Stimulated activated CD4-positive, alpha-beta T cell treated with anti-CD3 and anti-CD28 coated beads, Interleukin-12 subunit alpha, Interleukin-12 subunit beta, amount 100 ng/mL, for 24 hours (primary cell): Measurements from ENCODE around the gene DDX53.

Source experiments
- DNase-seq, 2 experiments: peaks; one replicate each; pipeline ENCODE4 v3.0.0-alpha.2; 2020; ENCODE audit warnings: low read depth in 2 of 2

The DDX53 gene

GRCh38 chrX:22999696-23000223, at the start of gene DDX53:
TSS of gene DDX53 (plus strand) at chrX:22999960. CDS start at chrX:23000058, 98 bp downstream.
- no peak for DNase-seq

- DNase-seq: no peak
Observed at GRCh38 chrX:22950269-22951266, 49.2 kb upstream of the DDX53 start.

DNA sequence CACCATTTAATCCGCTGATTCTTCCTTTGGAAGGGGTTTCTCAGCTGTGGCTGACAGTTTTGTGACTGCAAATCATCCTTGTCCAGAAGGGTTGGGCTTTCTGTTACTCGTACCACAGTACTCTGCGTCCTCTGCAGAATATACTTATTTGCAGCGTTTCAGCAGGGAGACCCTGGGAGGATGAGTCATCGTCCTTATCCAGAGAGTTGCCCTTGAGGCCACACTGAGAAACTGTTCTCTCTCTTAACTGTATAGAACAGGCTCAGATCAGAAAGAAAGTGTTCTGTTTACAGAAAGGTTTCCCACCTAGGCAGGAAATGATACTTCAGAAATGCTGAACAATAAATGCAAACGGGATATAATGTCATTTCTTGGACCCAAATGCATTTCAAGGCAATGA, 47.8 kb upstream of the DDX53 start:
- no peak for DNase-seq

DNA sequence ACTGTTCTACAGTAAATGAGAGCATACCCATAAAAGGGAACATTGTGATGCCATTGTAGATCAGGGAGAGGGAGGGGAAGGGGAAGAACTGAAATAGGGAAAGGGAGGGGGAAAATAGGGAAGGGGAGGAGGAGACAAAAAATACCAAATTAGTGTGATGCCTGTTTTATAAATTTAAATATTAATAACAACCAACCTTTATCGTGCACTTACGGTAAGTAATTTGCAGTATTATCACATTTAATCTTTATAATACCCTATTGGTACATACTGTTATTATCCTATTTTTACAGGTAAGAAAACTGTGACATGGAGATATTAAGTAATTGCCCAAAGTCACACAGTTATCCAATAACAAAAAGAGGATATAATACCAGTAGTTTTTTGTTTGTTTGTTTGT, 41.5 kb upstream of the DDX53 start:
- DNase-seq: no peak

- DNase-seq: no peak
Observed at GRCh38 chrX:22959204-22959920, 40.4 kb upstream of the DDX53 start.

DNA sequence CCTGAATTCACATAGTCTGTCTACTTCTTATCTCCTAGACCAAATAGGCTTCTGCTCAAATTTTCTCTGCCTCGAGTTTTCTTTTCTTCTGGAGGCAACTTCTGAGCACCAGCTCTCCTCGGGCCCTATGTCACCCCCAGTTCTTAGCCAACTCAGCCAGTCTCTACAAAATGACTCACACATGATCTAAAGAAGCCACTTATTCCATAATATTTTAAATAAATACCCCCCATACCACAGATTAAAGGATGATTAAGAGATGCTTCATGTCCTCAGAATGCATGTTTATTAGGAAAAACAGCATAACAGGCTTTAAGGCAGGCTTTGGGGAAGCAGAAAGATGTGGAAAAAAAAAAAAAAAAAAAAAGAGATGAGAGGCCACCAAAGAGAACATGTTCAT, 36.6 kb upstream of the DDX53 start:
- no peak for DNase-seq

GRCh38 chrX:22968494-22968893, 31.3 kb upstream of the DDX53 start:
- no peak for DNase-seq

DNA sequence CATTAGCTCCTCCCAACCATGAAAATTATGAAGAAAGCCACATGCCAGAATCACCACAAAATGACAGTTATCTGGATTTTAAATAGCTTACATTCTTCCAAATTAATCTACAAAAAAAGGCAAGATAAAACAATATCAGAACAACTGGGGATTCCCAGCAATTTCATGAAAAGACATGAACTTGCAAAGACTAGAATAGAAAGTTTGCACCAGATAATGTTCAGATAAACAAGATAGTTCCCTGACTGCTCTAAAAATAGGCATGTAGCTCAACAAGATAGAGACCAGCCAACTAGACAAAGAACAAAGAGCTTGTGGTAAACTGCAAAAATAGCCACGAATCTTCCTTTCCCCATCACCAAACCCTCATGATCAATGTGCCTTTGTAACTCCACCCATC, 30.3 kb upstream of the DDX53 start:
- DNase-seq: no peak

DNA sequence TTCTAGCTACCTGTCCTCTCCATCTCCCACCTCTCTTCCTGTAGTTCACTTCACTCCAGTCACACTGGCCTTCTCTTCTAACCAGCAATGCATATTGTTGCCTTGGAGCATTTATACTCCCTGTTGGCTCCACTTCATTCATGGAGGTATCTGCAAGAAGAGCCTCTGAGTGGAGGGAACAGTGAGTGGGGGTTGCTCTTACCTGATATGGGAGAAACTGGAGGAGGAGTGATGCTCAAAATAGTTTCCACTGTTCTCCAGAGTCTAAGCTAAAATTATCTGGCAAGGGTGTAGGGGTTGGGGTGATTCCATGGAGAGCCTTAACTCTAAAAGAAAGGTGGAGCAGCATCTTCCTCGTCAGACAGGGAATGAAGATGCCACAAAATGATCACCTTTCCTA, 28.9 kb upstream of the DDX53 start:
- DNase-seq: no peak

DNA sequence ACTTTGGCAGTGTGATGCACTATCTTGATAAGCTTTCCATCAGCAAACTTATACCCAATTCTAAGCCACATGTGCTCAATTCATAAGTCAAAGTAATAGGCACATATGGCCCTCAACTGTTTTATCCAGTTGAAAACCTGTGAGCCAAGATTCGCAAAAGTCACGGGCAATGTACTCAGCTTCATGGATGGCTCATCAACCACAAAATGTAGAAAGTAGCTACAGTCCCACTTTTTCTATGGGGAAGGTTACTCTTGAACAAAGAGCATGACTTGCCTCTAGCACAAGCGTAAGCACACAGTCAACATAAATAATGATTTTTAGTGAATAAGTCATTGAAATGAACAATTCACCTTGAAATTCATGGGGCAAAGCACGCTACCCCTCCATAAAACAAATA, 25.1 kb upstream of the DDX53 start:
- DNase-seq: no peak

- DNase-seq: no peak
Observed at GRCh38 chrX:22975786-22976185, 24.0 kb upstream of the DDX53 start.

DNA sequence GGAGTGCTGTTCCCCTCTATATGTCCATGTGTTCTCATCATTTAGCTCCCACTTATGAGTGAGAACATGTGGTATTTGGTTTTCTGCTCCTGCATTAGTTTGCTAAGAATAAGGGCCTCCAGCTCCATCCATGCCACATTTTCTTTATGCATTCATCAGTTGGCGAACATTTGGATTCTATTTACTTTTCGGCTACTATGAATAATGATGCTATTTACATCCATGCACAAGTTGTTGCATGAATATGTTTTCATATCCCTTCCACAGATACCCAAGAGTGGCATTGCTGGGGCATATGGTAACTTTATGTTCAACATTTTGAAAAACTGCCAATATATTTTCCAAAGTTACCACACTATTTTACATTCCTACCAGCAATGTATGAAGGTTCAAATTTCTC, 13.8 kb upstream of the DDX53 start:
- DNase-seq: no peak

- DNase-seq: no peak
Observed at GRCh38 chrX:22987452-22987851, 12.3 kb upstream of the DDX53 start.

GRCh38 chrX:23003116-23003515, 3.4 kb downstream of the DDX53 start:
- no peak for DNase-seq

GRCh38 chrX:23008431-23009099, 8.8 kb downstream of the DDX53 start:
- no peak for DNase-seq

- DNase-seq: no peak
Observed at GRCh38 chrX:23012162-23012561, 12.4 kb downstream of the DDX53 start.

- no peak for DNase-seq
Observed at GRCh38 chrX:23012636-23013035, 12.9 kb downstream of the DDX53 start.

DNA sequence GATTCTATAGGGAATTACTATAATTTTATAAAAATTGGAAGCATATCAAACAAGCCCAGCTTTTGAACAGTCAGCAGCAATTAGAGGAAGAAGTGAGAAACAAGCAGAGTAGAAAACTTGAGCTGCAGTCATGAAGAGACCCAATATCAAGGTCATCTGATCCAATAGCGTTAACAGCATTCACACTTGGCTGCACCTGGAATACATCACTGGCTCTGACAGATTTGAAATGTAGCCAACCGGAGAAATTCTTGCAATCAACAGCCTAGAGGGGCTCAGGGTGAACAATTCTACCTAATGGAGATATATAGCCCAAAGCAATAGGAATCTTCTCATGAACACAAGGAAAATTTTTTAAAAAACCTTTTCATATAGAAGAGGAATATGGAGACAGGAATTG, 13.6 kb downstream of the DDX53 start:
- DNase-seq: no peak

DNA sequence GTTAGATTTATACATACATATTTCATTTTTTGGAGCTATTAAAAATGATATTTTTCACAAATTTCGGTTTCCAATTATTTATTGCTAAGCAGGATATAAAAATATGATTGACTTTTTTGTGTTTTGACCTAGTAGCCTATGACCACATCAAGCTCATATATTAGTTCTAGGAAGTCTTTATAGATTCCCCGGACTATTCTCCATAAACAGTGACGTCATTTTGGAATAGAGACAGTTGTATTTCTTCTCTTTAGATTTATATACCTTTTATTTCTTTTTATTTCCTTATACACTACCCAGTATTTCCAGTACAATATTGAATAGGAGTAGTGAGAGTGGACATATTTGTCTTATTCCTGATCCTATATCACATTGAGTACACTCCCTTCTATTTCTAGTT, 31.8 kb downstream of the DDX53 start:
- no peak for DNase-seq

DNA sequence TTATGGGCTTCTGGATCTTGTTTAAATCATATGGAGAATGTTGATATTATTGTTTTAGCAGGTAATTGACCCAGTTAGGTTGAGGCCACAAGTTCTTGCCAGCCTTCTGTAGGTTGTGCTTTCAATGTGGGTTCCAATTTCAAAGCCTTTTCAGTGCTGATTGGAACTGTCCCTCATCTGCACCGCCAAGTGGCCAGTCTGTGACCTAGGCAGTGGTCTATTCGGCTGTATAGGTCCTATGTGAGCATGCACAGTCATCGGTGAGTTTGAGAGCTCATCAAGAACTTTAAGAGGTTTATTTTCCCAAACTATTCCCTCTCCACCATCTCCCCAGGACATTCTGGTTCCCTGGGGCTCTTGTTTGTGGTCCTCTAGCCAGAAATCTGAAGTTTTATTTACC, 35.7 kb downstream of the DDX53 start:
- DNase-seq: no peak

GRCh38 chrX:23046443-23046842, 46.7 kb downstream of the DDX53 start:
- DNase-seq: no peak
